HG02840 (cell line): Measurements from ENCODE around the gene ABLIM1.

Source experiments
- ATAC-seq: cut with Tn5 transposase; IDR thresholded peaks from one replicate; pipeline ENCODE4 v1.9.1; 2021; ENCODE audit warnings: mild to moderate bottlenecking, moderate library complexity, moderate number of reproducible peaks; ENCODE audit not compliant: unreplicated experiment, low FRiP score

The ABLIM1 gene

GRCh38 chr10:114649217-114649903, 8.7 kb downstream of the ABLIM1 start:
- no peak for ATAC-seq

GRCh38 chr10:114648368-114648767, 9.7 kb downstream of the ABLIM1 start:
- ATAC-seq: no peak

GRCh38 chr10:114647545-114648138, 10.4 kb downstream of the ABLIM1 start:
- ATAC-seq: no peak

- ATAC-seq: no peak
Observed at GRCh38 chr10:114646426-114646825, 11.6 kb downstream of the ABLIM1 start.

GRCh38 chr10:114645706-114646105, 12.4 kb downstream of the ABLIM1 start:
- ATAC-seq: no peak

GRCh38 chr10:114643158-114643557, 14.9 kb downstream of the ABLIM1 start:
- no peak for ATAC-seq

GRCh38 chr10:114642729-114643128, 15.3 kb downstream of the ABLIM1 start:
- no peak for ATAC-seq

- ATAC-seq: no peak
Observed at GRCh38 chr10:114638821-114639625, 19.1 kb downstream of the ABLIM1 start.

GRCh38 chr10:114635797-114636550, 22.1 kb downstream of the ABLIM1 start:
- ATAC-seq: no peak

- no peak for ATAC-seq
Observed at GRCh38 chr10:114635101-114635500, 23.0 kb downstream of the ABLIM1 start.

- no peak for ATAC-seq
Observed at GRCh38 chr10:114634609-114634979, 23.5 kb downstream of the ABLIM1 start.

- no peak for ATAC-seq
Observed at GRCh38 chr10:114632869-114633715, 25.0 kb downstream of the ABLIM1 start.

- ATAC-seq: no peak
Observed at GRCh38 chr10:114631666-114632417, 26.2 kb downstream of the ABLIM1 start.

GRCh38 chr10:114631090-114631665, 26.9 kb downstream of the ABLIM1 start:
- ATAC-seq: no peak

GRCh38 chr10:114629824-114630730, 28.0 kb downstream of the ABLIM1 start:
- ATAC-seq: no peak

- ATAC-seq: no peak
Observed at GRCh38 chr10:114629083-114629823, 28.8 kb downstream of the ABLIM1 start.

- no peak for ATAC-seq
Observed at GRCh38 chr10:114628106-114628505, 30.0 kb downstream of the ABLIM1 start.
